IMR-90 (cell line): ENCODE data around the gene TSPAN3. TPM values are rescaled to one million over a fixed set of nuclear protein-coding genes. Genes with fewer than 3 reads are reported as not detected.

Experiments
- ATAC-seq: fragments of 200-7000 bp; cut with Tn5 transposase; 2 replicates; pipeline ENCODE4 v1.9.1; 2020; ENCODE audit warnings: low read depth, mild to moderate bottlenecking, moderate library complexity
- BruUV-seq: library from RNA; stranded (reverse); fragments of 400-500 nt; replicated peaks from 2 replicates; lab custom pipeline; 2021; lab: Mats Ljungman, UMichigan
- CTCF ChIA-PET: fragments of 300-600 bp; formaldehyde crosslinking; extraction: SDS; loops from one replicate; lab custom pipeline; 2021; ENCODE audit warnings: antibody characterized with exemption; lab: Yijun Ruan, JAX
- POLR2A ChIA-PET: fragments of 300-600 bp; sonication (Branson Sonifier 250); formaldehyde crosslinking; loops from one replicate; lab custom pipeline; 2022; ENCODE audit warnings: antibody characterized with exemption; ENCODE audit not compliant: unreplicated experiment; lab: Charles Lee
- DNase-seq: peaks from one replicate; pipeline ENCODE4 v3.0.0; 2013
- H2AFZ ChIP-seq: replicated peaks from 2 replicates; pipeline ENCODE3; 2013; ENCODE audit warnings: low read length, mild to moderate bottlenecking; ENCODE audit not compliant: poor library complexity
- H2AK5ac ChIP-seq: 2 replicates; pipeline ENCODE4 v1.6.1; 2013; ENCODE audit warnings: low read depth, low read length, inconsistent platforms
- H2AK9ac ChIP-seq: replicated peaks from 2 replicates; pipeline ENCODE3; 2013; ENCODE audit warnings: mild to moderate bottlenecking, low read depth, low read length, moderate library complexity; ENCODE audit not compliant: poor library complexity
- H2BK120ac ChIP-seq: 2 replicates; pipeline ENCODE4 v1.6.1; 2013; ENCODE audit warnings: low read depth, low read length, inconsistent platforms
- H2BK15ac ChIP-seq: 3 replicates; pipeline ENCODE4 v1.6.1; 2013; ENCODE audit warnings: low read depth, low read length, inconsistent platforms
- H2BK20ac ChIP-seq: 2 replicates; pipeline ENCODE4 v1.6.1; 2013; ENCODE audit warnings: low read depth, mild to moderate bottlenecking, inconsistent platforms, low read length, moderate library complexity
- H2BK5ac ChIP-seq: 2 replicates; pipeline ENCODE4 v1.6.1; 2013; ENCODE audit warnings: mild to moderate bottlenecking, low read depth, low read length, inconsistent platforms; ENCODE audit not compliant: poor library complexity, severe bottlenecking
- H3K14ac ChIP-seq: replicated peaks from 2 replicates; pipeline ENCODE4 v1.6.1; 2013; ENCODE audit warnings: low read depth, low read length, inconsistent platforms
- H3K18ac ChIP-seq: 2 replicates; pipeline ENCODE4 v1.6.1; 2013; ENCODE audit warnings: low read depth, low read length, control low read depth
- H3K23ac ChIP-seq: 2 replicates; pipeline ENCODE4 v1.6.1; 2013; ENCODE audit warnings: low read depth, low read length, inconsistent platforms
- H3K27ac ChIP-seq: 2 replicates; pipeline ENCODE4 v1.5.1; 2013; ENCODE audit warnings: mild to moderate bottlenecking, control low read depth, low read length; ENCODE audit not compliant: insufficient read depth
- H3K27me3 ChIP-seq: 2 replicates; pipeline ENCODE4 v1.6.1; 2013; ENCODE audit warnings: low read length; ENCODE audit not compliant: control insufficient read depth, insufficient read depth
- H3K36me3 ChIP-seq: 2 replicates; pipeline ENCODE4 v1.6.1; 2013; ENCODE audit warnings: low read length, mixed read lengths; ENCODE audit not compliant: control insufficient read depth, insufficient read depth
- H3K4ac ChIP-seq: 2 replicates; pipeline ENCODE4 v1.6.1; 2013; ENCODE audit warnings: low read depth, low read length, inconsistent platforms
- H3K4me1 ChIP-seq: 2 replicates; pipeline ENCODE4 v1.6.1; 2013; ENCODE audit warnings: low read length, mixed read lengths; ENCODE audit not compliant: control insufficient read depth, insufficient read depth
- H3K4me2 ChIP-seq: 2 replicates; pipeline ENCODE4 v1.6.1; 2013; ENCODE audit warnings: low read depth, mild to moderate bottlenecking, control low read depth, low read length, moderate library complexity
- H3K4me3 ChIP-seq: 2 replicates; pipeline ENCODE4 v1.5.1; 2013; ENCODE audit warnings: low read depth, mild to moderate bottlenecking, control low read depth, low read length, moderate library complexity; ENCODE audit not compliant: insufficient read depth
- H3K56ac ChIP-seq: 2 replicates; pipeline ENCODE4 v1.6.1; 2013; ENCODE audit warnings: low read length, inconsistent platforms; ENCODE audit not compliant: insufficient read depth; ENCODE audit errors: extremely low read depth
- H3K79me1 ChIP-seq, 2 experiments: 2 replicates each; pipeline ENCODE4 v1.6.1; 2013; ENCODE audit warnings: low read length in 2 of 2, inconsistent platforms in 1 of 2, low read depth in 1 of 2
- H3K9ac ChIP-seq: 2 replicates; pipeline ENCODE4 v1.6.1; 2013; ENCODE audit warnings: low read depth, low read length, control low read depth
- H3K9me1 ChIP-seq: 2 replicates; pipeline ENCODE4 v1.6.1; 2013; ENCODE audit warnings: low read length, inconsistent platforms; ENCODE audit not compliant: insufficient read depth
- H3K9me3 ChIP-seq: 2 replicates; pipeline ENCODE4 v1.6.1; 2013; ENCODE audit warnings: low read length; ENCODE audit not compliant: control insufficient read depth, insufficient read depth
- H4K20me1 ChIP-seq: 2 replicates; pipeline ENCODE4 v1.6.1; 2013; ENCODE audit warnings: low read length, inconsistent platforms; ENCODE audit not compliant: insufficient read depth
- H4K5ac ChIP-seq: 2 replicates; pipeline ENCODE4 v1.6.1; 2013; ENCODE audit warnings: mild to moderate bottlenecking, low read depth, low read length, control low read depth
- H4K8ac ChIP-seq, 2 experiments: 2 replicates each; pipeline ENCODE4 v1.6.1; 2013; ENCODE audit warnings: low read depth in 2 of 2, low read length in 2 of 2, control low read depth in 1 of 2, inconsistent platforms in 1 of 2
- H4K91ac ChIP-seq: 2 replicates; pipeline ENCODE4 v1.6.1; 2013; ENCODE audit warnings: low read depth, low read length, inconsistent platforms; ENCODE audit not compliant: insufficient read depth
- CEBPB ChIP-seq: IDR thresholded peaks from 2 replicates; pipeline ENCODE4 v1.6.1; 2012; ENCODE audit warnings: low read depth, low read length, improper control_type of control experiment
- CHD1 ChIP-seq: IDR thresholded peaks from 2 replicates; pipeline ENCODE4 v1.6.1; 2012; ENCODE audit warnings: low read depth, low read length, improper control_type of control experiment
- FOS ChIP-seq: fragments of 150-350 bp; IDR thresholded peaks from 2 replicates; pipeline ENCODE4 v1.6.1; 2016; ENCODE audit warnings: low read depth, low read length
- MAFK ChIP-seq: IDR thresholded peaks from 2 replicates; pipeline ENCODE4 v1.6.1; 2012; ENCODE audit warnings: low read depth, low read length, improper control_type of control experiment
- MAZ ChIP-seq: IDR thresholded peaks from 2 replicates; pipeline ENCODE4 v1.6.1; 2012; ENCODE audit warnings: low read depth, mild to moderate bottlenecking, low read length, improper control_type of control experiment, moderate library complexity, borderline replicate concordance
- MXI1 ChIP-seq: IDR thresholded peaks from 2 replicates; pipeline ENCODE4 v1.6.1; 2012; ENCODE audit warnings: low read depth, mild to moderate bottlenecking, low read length, moderate library complexity, borderline replicate concordance
- NFE2L2 ChIP-seq: fragments of 150-350 bp; IDR thresholded peaks from 2 replicates; pipeline ENCODE4 v1.6.1; 2016; ENCODE audit warnings: low read depth, mild to moderate bottlenecking, low read length
- POLR2A ChIP-seq: IDR thresholded peaks from 2 replicates; pipeline ENCODE4 v1.6.1; 2012; ENCODE audit warnings: mild to moderate bottlenecking, low read depth, low read length
- RAD21 ChIP-seq: IDR thresholded peaks from 2 replicates; pipeline ENCODE4 v1.6.1; 2012; ENCODE audit warnings: low read length, improper control_type of control experiment
- RCOR1 ChIP-seq: IDR thresholded peaks from 2 replicates; pipeline ENCODE4 v1.6.1; 2012; ENCODE audit warnings: mild to moderate bottlenecking, low read length, improper control_type of control experiment; ENCODE audit not compliant: insufficient replicate concordance
- RFX5 ChIP-seq: IDR thresholded peaks from 2 replicates; pipeline ENCODE4 v1.8.0; 2012; ENCODE audit warnings: low read depth, mild to moderate bottlenecking, low read length, moderate library complexity
- WGBS, 2 experiments: methylation state at CpG; one replicate each; pipeline versions ENCODE4 v1.1.5 to v1.1.7; 2013; ENCODE audit warnings: missing lambda C conversion rate in 2 of 2; ENCODE audit not compliant: insufficient read length in 1 of 2; ENCODE audit errors: extremely low coverage in 2 of 2; 5-methylcytosine and 5-hydroxymethylcytosine counted together
- dilution Hi-C: fragments of 300-500 bp; cut with HindIII; formaldehyde crosslinking; loops from one replicate; pipeline ENCODE4 v1.14.3; 2018; ENCODE audit warnings: low sequenced_read_pairs; ENCODE audit not compliant: unreplicated experiment
- in situ Hi-C: fragments of 300-500 bp; cut with MboI; formaldehyde crosslinking; loops from 3 replicates; pipeline ENCODE4 v1.14.3; 2019; ENCODE audit warnings: low sequenced_read_pairs, inconsistent platforms, mixed read lengths
- intact Hi-C: fragments of 100-400 bp; cut with micrococcal nuclease; formaldehyde crosslinking; loops from 2 replicates; pipeline ENCODE4 v1.10.0; 2022
- polyA plus RNA-seq, 3 experiments: library from polyadenylated mRNA; depleted of rRNA; stranded (reverse); fragments of >200 nt; gene quantifications; 2 replicates each; pipeline ENCODE4 v1.2.3, GENCODE V29; 2012; ENCODE audit warnings: low replicate concordance in 1 of 3
- total RNA-seq: library from RNA; depleted of rRNA; stranded (reverse); fragments of >200 nt; gene quantifications from 2 replicates; pipeline ENCODE4 v1.2.3, GENCODE V29; 2012
- TF ChIP-seq, protein P1 (sequence below): conservative IDR thresholded peaks from 2 replicates; pipeline ENCODE4 v1.5.1; 2012; ENCODE audit warnings: mild to moderate bottlenecking, low read depth, low read length, improper control_type of control experiment
- TF ChIP-seq, protein P2 (sequence below): fragments of 150-350 bp; IDR thresholded peaks from 2 replicates; pipeline ENCODE4 v1.6.1; 2016; ENCODE audit warnings: low read depth, mild to moderate bottlenecking, low read length, moderate library complexity, borderline replicate concordance

The TSPAN3 gene
- total and polyA plus RNA-seq, 2 of the 4 experiments (the other 2 are of a cell fraction): 270 to 295 TPM

DNA sequence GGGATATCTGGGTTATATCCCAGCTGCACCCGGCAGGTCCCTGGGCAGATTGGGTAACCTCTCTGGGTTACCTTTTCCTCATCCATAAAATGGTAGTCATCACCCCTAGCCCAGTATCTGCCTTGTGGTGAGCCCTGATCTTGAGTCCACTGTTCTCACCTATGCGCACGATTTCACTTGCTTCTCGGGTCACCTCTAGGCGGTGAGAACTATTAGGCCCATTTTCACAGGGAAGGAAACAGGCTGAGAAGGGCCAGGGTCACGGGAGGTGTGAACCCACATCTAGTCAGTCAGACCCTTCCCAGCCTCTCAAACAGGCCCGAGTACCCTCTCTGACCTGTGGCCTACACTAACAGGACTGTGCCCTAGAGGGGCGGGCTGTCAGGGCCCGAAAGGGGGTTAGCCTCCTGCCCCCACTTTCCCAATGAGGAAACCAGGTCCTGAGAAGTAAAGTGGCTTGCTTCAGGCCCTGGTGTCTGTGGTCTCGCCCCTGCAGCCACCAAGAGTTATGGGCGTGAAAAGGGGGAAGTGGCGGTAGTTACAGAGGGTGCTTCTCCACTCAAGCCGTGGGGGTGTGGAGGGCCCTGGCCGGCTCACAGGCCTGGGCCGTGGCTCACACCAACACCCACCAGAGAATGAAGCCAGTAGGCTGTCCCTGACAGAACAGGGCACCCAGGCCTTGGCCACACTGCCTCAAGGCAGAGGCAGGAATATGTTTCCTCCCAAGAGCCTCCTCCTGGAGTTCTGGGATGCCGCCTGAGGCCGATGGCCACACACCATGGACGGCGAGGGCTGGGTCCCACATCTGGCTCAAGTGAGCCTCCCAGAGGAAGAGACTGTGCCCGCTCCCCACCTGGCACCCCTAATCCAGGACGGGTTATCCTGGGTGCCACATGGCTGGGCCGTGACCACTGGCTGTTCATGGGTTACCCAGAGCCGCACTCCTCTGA lies 56.5 kb downstream of the TSPAN3 start (continued):
- TF ChIP-seq POLR2A: no peak

DNA sequence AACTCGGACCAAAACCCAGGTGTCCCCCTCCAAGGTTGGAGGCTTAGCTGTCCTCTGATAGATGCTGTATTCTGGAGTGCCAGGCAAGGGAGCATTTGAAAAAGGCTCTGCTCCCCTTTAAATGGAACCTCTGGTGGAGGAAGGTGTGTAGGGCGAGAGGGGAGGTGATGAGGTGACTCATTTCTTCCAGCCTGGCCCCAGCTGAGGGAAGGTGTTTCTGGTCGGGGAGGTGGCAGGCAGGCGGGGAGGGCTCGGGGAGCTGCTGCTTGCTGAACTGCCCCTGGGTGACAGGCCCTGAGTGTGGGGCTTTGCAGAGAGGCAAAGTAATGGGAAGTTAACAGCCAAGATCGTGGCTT lies 57.2 kb downstream of the TSPAN3 start:
- Histone ChIP-seq H3K79me1 (no peaks in the 10 kb centered on the region), H2BK20ac (no peak overlapping the region), H3K9ac (no peak overlapping the region), H2BK120ac (no peak overlapping the region), H4K8ac (no peak overlapping the region), H4K20me1 (no peaks in the 10 kb centered on the region), H3K9me1 (no peaks in the 10 kb centered on the region), H3K56ac (no peak overlapping the region), H2BK15ac (no peak overlapping the region), H2AFZ (no peak overlapping the region), H3K4ac (no peak overlapping the region; the same call in 1 of the 2 replicates), H3K23ac (no peak overlapping the region), H3K18ac (no peak overlapping the region), H3K9me3 (no peaks in the 10 kb centered on the region), H3K27me3 (peaks cover 28% of the 10 kb centered on the region), H3K4me2 (no peak overlapping the region), H3K4me3 (no peak overlapping the region), H3K27ac (no peak overlapping the region), H2AK9ac (no peak overlapping the region), H2AK5ac (no peak overlapping the region), H3K36me3 (no peaks in the 10 kb centered on the region), H3K14ac (no peak overlapping the region), H2BK5ac (no peak overlapping the region), H3K4me1 (no peaks in the 10 kb centered on the region), H4K91ac (no peak overlapping the region), H4K5ac (no peak overlapping the region)
- DNase-seq: no peak
- ChIA-PET CTCF (no interaction called here), POLR2A (no interaction called here)
- intact Hi-C loops: no loop called here
- in situ Hi-C loops: no loop called here
- no TSS peak for BruUV-seq
- no peak for ATAC-seq
- 77% methylated on average over 3 of the region's 6 CpGs; no CpG with 5 or more reads in 1 of the 2 experiments for WGBS, 2 experiments
- dilution Hi-C loops: no loop called here
- no peak for TF ChIP-seq MAFK
- no peak for TF ChIP-seq RCOR1
- TF ChIP-seq, protein P1, sequence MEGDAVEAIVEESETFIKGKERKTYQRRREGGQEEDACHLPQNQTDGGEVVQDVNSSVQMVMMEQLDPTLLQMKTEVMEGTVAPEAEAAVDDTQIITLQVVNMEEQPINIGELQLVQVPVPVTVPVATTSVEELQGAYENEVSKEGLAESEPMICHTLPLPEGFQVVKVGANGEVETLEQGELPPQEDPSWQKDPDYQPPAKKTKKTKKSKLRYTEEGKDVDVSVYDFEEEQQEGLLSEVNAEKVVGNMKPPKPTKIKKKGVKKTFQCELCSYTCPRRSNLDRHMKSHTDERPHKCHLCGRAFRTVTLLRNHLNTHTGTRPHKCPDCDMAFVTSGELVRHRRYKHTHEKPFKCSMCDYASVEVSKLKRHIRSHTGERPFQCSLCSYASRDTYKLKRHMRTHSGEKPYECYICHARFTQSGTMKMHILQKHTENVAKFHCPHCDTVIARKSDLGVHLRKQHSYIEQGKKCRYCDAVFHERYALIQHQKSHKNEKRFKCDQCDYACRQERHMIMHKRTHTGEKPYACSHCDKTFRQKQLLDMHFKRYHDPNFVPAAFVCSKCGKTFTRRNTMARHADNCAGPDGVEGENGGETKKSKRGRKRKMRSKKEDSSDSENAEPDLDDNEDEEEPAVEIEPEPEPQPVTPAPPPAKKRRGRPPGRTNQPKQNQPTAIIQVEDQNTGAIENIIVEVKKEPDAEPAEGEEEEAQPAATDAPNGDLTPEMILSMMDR: no peak
- TF ChIP-seq FOS: no peak
- TF ChIP-seq CHD1: no peak
- TF ChIP-seq POLR2A: no peak
- no peak for TF ChIP-seq MXI1
- TF ChIP-seq NFE2L2: no peak
- TF ChIP-seq RFX5: no peak
- TF ChIP-seq RAD21: no peak
- TF ChIP-seq MAZ: no peak
- no peak for TF ChIP-seq CEBPB
- TF ChIP-seq, protein P2, sequence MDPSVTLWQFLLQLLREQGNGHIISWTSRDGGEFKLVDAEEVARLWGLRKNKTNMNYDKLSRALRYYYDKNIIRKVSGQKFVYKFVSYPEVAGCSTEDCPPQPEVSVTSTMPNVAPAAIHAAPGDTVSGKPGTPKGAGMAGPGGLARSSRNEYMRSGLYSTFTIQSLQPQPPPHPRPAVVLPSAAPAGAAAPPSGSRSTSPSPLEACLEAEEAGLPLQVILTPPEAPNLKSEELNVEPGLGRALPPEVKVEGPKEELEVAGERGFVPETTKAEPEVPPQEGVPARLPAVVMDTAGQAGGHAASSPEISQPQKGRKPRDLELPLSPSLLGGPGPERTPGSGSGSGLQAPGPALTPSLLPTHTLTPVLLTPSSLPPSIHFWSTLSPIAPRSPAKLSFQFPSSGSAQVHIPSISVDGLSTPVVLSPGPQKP: no peak
